Renal cortex interstitium (tissue), 11 donors: Measurements from ENCODE around the gene EPS8L2. TPM values are rescaled to one million over a fixed set of nuclear protein-coding genes. Genes with fewer than 3 reads are reported as not detected.
"Not testable (repeated sequence)": the region's sequence is repeated elsewhere in the genome, so short reads cannot be mapped to it uniquely, and the experiment has no call there.

ENCODE experiments used
- DNase-seq, 11 donors: peaks; one replicate each; pipeline ENCODE4 v3.0.0-alpha.2; 2013; ENCODE audit warnings: low read depth in 9 of 11, low spot score in 4 of 11; ENCODE audit errors: extremely low read depth in 1 of 11
- polyA plus RNA-seq, 3 donors: library from polyadenylated mRNA; unstranded; fragments of 120-200 nt; gene quantifications; one replicate each; pipeline ENCODE4 v1.2.1, GENCODE V29; 2013; ENCODE audit not compliant: insufficient read length in 3 of 3

EPS8L2 gene
- polyA plus RNA-seq, 3 donors: 103 to 181 (median 129) TPM

GRCh38 chr11:720017-720641 is 14.1 kb downstream of the EPS8L2 start:
- DNase-seq: no peak

DNA sequence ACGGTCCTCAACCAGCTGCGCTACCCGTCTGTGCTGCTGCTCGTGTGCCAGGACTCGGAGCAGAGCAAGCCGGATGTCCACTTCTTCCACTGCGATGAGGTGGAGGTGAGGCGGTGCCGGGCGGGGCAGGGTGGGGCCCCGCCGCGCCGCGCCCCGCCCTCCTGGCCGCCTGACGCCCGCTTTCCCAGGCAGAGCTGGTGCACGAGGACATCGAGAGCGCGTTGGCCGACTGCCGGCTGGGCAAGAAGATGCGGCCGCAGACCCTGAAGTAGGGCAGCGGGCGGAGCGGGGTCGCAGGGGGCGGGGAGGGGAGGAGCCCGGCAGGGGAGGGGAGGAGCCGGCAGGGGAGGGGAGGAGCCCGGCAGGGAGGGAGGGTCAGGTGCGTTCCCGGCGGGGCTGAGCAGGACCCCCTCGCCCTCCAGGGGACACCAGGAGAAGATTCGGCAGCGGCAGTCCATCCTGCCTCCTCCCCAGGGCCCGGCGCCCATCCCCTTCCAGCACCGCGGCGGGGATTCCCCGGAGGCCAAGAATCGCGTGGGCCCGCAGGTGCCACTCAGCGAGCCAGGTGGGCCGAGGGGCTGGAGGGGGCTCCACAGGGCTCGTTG is 14.7 kb downstream of the EPS8L2 start:
- no peak for DNase-seq

DNA sequence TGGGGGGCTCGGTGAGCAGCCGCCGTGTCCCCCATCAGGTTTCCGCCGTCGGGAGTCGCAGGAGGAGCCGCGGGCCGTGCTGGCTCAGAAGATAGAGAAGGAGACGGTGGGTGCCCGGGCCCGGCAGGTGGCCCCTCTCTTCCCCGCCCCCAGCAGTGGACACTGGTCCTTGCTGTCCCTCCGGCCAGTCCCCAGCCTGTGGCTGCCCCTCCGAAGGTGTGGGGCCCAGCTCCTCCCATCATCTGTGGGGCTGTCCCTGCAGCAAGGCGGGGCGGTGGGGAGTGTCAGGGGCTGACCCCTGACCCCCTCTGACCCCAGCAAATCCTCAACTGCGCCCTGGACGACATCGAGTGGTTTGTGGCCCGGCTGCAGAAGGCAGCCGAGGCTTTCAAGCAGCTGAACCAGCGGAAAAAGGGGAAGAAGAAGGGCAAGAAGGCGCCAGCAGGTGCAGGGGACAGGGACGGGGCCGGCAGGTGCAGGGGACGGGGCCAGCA is 15.3 kb downstream of the EPS8L2 start:
- DNase-seq: no peak

GRCh38 chr11:721741-722345 is 15.8 kb downstream of the EPS8L2 start:
- no peak for DNase-seq

DNA sequence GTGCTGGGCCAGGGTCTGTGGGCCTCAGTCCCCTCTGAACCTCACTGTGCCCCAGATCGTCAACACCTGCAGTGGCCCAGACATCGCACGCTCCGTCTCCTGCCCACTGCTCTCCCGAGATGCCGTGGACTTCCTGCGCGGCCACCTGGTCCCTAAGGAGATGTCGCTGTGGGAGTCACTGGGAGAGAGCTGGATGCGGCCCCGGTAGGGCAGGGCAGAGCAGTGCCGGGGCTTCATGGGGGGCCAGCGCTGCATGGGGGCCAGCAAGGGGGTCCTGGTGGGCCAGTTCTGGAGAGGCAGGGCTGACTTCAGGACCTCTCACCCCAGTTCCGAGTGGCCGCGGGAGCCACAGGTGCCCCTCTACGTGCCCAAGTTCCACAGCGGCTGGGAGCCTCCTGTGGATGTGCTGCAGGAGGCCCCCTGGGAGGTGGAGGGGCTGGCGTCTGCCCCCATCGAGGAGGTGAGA is 16.3 kb downstream of the EPS8L2 start:
- no peak for DNase-seq

- DNase-seq: peak in 1 of 11 donors; percentile 57
Measured at GRCh38 chr11:723120-723883, 17.3 kb downstream of the EPS8L2 start.

GRCh38 chr11:724049-724777 is 18.2 kb downstream of the EPS8L2 start:
- no peak for DNase-seq

DNA sequence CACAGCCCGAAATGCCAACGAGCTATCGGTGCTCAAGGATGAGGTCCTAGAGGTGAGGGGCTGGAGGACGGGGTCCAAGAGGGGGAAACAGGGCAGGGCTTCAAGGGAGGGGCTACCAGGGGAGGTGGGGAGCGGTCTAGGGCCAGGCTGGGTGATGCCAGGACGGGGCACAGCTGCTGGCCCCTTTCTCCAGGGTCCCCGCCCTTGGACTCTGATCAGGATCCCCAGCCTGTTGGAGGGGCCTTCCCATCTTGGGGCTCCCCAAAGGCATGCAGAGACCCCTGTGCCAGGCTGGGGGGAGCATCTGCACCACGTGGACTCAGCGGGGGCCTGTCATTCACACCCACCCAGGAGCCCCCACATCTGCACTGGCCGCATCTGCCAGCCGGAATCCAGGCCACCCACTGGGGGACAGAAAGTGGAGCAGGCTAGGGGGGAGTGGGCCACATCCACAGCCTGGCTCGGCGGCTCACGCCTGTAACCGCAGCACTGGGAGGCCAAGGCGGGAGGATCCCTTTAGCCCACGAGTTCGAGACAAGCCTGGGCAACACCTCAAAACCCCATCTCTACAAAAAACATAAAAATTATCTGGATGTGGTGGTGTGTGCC is 18.9 kb downstream of the EPS8L2 start:
- no peak for DNase-seq

- no peak for DNase-seq
Measured at GRCh38 chr11:725624-726202, 19.7 kb downstream of the EPS8L2 start.

GRCh38 chr11:726278-727220 is 20.5 kb downstream of the EPS8L2 start:
- no peak for DNase-seq

- DNase-seq: no peak
Measured at GRCh38 chr11:727281-727701, 21.3 kb downstream of the EPS8L2 start.

- DNase-seq: peak in 1 of 11 donors; percentile 46
Measured at GRCh38 chr11:727859-728748, 22.1 kb downstream of the EPS8L2 start.

- no peak for DNase-seq
Measured at GRCh38 chr11:728901-729491, 23.0 kb downstream of the EPS8L2 start.

DNA sequence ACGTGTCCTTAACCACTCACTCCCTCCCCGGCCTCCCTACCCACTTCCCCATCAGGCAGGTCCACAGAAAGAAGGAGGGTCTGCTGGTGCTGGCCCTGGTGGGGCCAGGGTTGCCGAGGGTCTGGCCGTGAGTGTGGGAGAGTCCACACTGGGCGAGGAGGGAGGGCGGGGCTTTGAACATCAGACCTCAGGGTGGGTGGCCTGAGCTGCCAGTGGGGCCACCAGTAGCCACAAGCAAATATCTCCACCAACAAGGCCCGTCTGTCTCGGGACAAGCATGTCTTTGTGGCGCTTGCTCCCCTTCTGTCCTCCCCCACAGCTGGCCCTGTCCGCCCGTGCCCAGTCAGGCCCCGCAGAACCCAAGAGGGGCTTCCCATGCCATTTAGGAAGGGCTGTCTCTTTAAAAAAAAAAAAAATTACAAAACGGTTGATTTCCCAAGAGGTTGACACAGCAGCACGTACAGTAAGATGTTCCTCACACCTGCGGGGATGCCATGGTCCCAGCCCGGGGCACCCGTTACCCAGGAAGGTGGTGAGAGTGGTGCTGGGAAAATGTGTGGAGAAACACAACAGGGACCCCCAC is 23.6 kb downstream of the EPS8L2 start:
- DNase-seq: no peak

DNA sequence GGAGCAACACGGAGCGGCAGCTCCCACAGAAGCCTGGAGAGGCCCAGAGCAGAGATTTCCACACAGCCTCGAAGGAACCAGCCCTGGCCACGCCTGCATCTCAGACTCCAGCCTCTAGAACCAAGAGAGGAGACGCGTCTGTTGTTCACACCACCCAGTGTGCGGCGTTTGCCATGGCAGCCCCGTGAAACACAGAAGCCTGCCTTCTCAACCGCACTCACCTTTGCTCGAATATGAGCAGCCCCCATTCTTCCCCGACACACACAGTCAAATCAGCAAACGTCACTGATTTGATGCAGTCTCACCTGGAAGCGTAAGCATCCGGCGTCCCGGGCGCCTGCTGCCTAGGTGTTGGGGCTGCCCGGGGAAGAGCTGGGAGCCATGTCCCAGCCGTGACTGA is 27.0 kb downstream of the EPS8L2 start:
- no peak for DNase-seq

DNA sequence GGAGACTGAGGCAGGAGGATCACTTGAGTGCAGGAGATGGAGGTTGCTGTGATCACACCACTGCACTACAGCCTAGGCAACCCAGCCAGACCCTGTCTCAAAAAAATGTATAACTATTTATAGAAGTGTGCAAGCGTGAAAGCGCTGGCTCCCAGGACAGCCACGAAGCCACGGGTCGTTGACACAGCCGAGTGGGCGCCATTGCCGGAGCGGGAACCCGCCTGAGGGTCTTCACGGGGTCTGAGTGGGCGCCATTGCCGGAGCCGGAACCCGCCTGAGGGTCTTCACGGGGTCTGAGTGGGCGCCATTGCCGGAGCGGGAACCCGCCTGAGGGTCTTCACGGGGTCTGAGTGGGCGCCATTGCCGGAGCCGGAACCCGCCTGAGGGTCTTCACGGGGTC is 28.5 kb downstream of the EPS8L2 start:
- DNase-seq: not testable (repeated sequence)
